ENCODE results near the gene C4orf17. TPM values are rescaled to one million over a fixed set of nuclear protein-coding genes. Genes with fewer than 3 reads are reported as not detected.

C4orf17 gene
- total RNA-seq, 1 experiment from 2014 or later: not detected

GRCh38 chr4:99591757-99592156, 80.9 kb downstream of the C4orf17 start:
- Histone ChIP-seq H3K4me3 (ENCODE audit: low read depth, low read length) (no peak overlapping the region), H3K9me3 (no peaks in the 10 kb centered on the region), H3K27me3 (replicated peaks; ENCODE audit: control insufficient read depth, insufficient read depth, low read length) (no peaks in the 10 kb centered on the region), H3K4me1 (no peaks in the 10 kb centered on the region), H3K36me3 (ENCODE audit: control insufficient read depth, insufficient read depth, low read length) (no peaks in the 10 kb centered on the region)
- Mint-ChIP-seq H3K4me1 (ENCODE audit: low read depth, unreplicated experiment) (no peaks in the 10 kb centered on the region), H3K27me3 (ENCODE audit: insufficient read depth, unreplicated experiment) (peaks cover under 1% of the 10 kb centered on the region), H3K4me3 (ENCODE audit: unreplicated experiment) (no peak overlapping the region), H3K36me3 (ENCODE audit: insufficient read depth, unreplicated experiment) (no peaks in the 10 kb centered on the region), H3K27ac (ENCODE audit: unreplicated experiment) (no peak overlapping the region), H3K9me3 (ENCODE audit: unreplicated experiment) (no peaks in the 10 kb centered on the region)
- no peak for DNase-seq
- BruUV-seq (replicated peaks): no TSS peak
- CTCF ChIA-PET: no interaction called here
- POLR2A ChIA-PET: no interaction called here
- intact Hi-C loops (cut with micrococcal nuclease; ENCODE audit: unreplicated experiment): no loop called here
- TF ChIP-seq, protein P1, sequence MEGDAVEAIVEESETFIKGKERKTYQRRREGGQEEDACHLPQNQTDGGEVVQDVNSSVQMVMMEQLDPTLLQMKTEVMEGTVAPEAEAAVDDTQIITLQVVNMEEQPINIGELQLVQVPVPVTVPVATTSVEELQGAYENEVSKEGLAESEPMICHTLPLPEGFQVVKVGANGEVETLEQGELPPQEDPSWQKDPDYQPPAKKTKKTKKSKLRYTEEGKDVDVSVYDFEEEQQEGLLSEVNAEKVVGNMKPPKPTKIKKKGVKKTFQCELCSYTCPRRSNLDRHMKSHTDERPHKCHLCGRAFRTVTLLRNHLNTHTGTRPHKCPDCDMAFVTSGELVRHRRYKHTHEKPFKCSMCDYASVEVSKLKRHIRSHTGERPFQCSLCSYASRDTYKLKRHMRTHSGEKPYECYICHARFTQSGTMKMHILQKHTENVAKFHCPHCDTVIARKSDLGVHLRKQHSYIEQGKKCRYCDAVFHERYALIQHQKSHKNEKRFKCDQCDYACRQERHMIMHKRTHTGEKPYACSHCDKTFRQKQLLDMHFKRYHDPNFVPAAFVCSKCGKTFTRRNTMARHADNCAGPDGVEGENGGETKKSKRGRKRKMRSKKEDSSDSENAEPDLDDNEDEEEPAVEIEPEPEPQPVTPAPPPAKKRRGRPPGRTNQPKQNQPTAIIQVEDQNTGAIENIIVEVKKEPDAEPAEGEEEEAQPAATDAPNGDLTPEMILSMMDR (IDR thresholded peaks at IDR 0.05; ENCODE audit: insufficient read depth in 1 of 2, low read depth in 1 of 2, low read length in 1 of 2, severe bottlenecking in 1 of 2, unreplicated experiment in 1 of 2): no peak

Other genes with a start within 250 kb of the C4orf17 start
- not detected in 2 replicates for gene ADH1A, start 220.0 kb upstream of the C4orf17 start, total RNA-seq (2022)
- 0.30 TPM in 1 of 2 replicates, not detected in the other for gene ADH1B, start 189.6 kb upstream of the C4orf17 start, total RNA-seq (2022)
- gene ADH1C, start 158.3 kb upstream of the C4orf17 start, total RNA-seq (2022): 0.23 and 0.63 TPM in 2 replicates
- not detected in 2 replicates for gene ADH7, start 75.7 kb upstream of the C4orf17 start, total RNA-seq (2022)
- gene TRMT10A, start 53.0 kb downstream of the C4orf17 start, total RNA-seq (2022): 5.1 and 5.8 TPM in 2 replicates
- 0.77 and 2.1 TPM in 2 replicates for gene MTTP, start 63.8 kb downstream of the C4orf17 start, total RNA-seq (2022)
- gene C4orf54, start 146.8 kb downstream of the C4orf17 start, total RNA-seq (2022): not detected in 2 replicates

All from Caco-2 (cell line).